Mesenchymal stem cell (in vitro differentiated cells and primary cell): ENCODE results near the gene CUBN.

Experiments used
- DNase-seq: peaks from one replicate; pipeline ENCODE4 v3.0.0-alpha.2; 2013
- H2AFZ ChIP-seq: one replicate; pipeline ENCODE4 v1.6.1; 2013; ENCODE audit warnings: low read depth, mild to moderate bottlenecking, control low read depth, inconsistent platforms, low read length, moderate library complexity
- H2AK5ac ChIP-seq: 2 replicates; pipeline ENCODE4 v1.6.1; 2013; ENCODE audit warnings: low read length, moderate library complexity, mild to moderate bottlenecking, inconsistent platforms; ENCODE audit not compliant: severe bottlenecking
- H2BK120ac ChIP-seq: one replicate; pipeline ENCODE4 v1.6.1; 2013; ENCODE audit warnings: low read depth, mild to moderate bottlenecking, inconsistent platforms, low read length, moderate library complexity
- H2BK12ac ChIP-seq, 2 experiments: one replicate each; pipeline ENCODE4 v1.6.1; 2013; ENCODE audit warnings: inconsistent platforms in 2 of 2, low read length in 2 of 2, mild to moderate bottlenecking in 2 of 2, moderate library complexity in 2 of 2, control low read depth in 1 of 2
- H2BK15ac ChIP-seq: one replicate; pipeline ENCODE4 v1.6.1; 2013; ENCODE audit warnings: mild to moderate bottlenecking, low read depth, inconsistent platforms; ENCODE audit not compliant: poor library complexity, severe bottlenecking
- H2BK5ac ChIP-seq: 2 replicates; pipeline ENCODE4 v1.6.1; 2013; ENCODE audit warnings: low read depth, mild to moderate bottlenecking, low read length, control low read depth, inconsistent platforms; ENCODE audit not compliant: poor library complexity, severe bottlenecking
- H3K14ac ChIP-seq, 2 experiments: one replicate each; pipeline ENCODE4 v1.6.1; 2013; ENCODE audit warnings: inconsistent platforms in 2 of 2, low read length in 2 of 2, control low read depth in 1 of 2, mild to moderate bottlenecking in 1 of 2, moderate library complexity in 1 of 2
- H3K18ac ChIP-seq, 2 experiments: one replicate each; pipeline ENCODE4 v1.6.1; 2013; ENCODE audit warnings: inconsistent platforms in 2 of 2, low read length in 2 of 2, control low read depth in 1 of 2, low read depth in 1 of 2, mild to moderate bottlenecking in 1 of 2
- H3K23ac ChIP-seq, 2 experiments: one replicate each; pipeline ENCODE4 v1.6.1; 2013; ENCODE audit warnings: inconsistent platforms in 2 of 2, low read length in 2 of 2, mild to moderate bottlenecking in 2 of 2, moderate library complexity in 2 of 2, control low read depth in 1 of 2
- H3K27ac ChIP-seq: 2 replicates; pipeline ENCODE4 v1.5.1; 2013; ENCODE audit warnings: mild to moderate bottlenecking, moderate library complexity, low read length, control low read depth, inconsistent platforms; ENCODE audit not compliant: poor library complexity, severe bottlenecking
- H3K27me3 ChIP-seq, 2 experiments: 2 replicates each; pipeline versions ENCODE4 v1.6.1 to v1.7.0; 2013; ENCODE audit warnings: low read length in 2 of 2, mild to moderate bottlenecking in 2 of 2, moderate library complexity in 2 of 2, control low read depth in 1 of 2, inconsistent platforms in 1 of 2; ENCODE audit not compliant: control insufficient read depth in 1 of 2, insufficient read depth in 1 of 2
- H3K36me3 ChIP-seq, 2 experiments: 2 replicates each; pipeline versions ENCODE4 v1.6.1 to v1.7.0; 2013; ENCODE audit warnings: low read length in 2 of 2, control low read depth in 1 of 2, inconsistent platforms in 1 of 2, low read depth in 1 of 2, mild to moderate bottlenecking in 1 of 2; ENCODE audit not compliant: insufficient read depth in 2 of 2, control insufficient read depth in 1 of 2
- H3K4ac ChIP-seq, 2 experiments: one replicate each; pipeline ENCODE4 v1.6.1; 2013; ENCODE audit warnings: inconsistent platforms in 2 of 2, low read length in 2 of 2, mild to moderate bottlenecking in 2 of 2, moderate library complexity in 2 of 2, control low read depth in 1 of 2, low read depth in 1 of 2
- H3K4me1 ChIP-seq: 2 replicates; pipeline ENCODE4 v1.6.1; 2013; ENCODE audit warnings: low read depth, low read length, control low read depth; ENCODE audit not compliant: control insufficient read depth, insufficient read depth
- H3K4me2 ChIP-seq: 2 replicates; pipeline ENCODE4 v1.6.1; 2013; ENCODE audit warnings: low read length, mild to moderate bottlenecking, inconsistent platforms; ENCODE audit not compliant: poor library complexity, severe bottlenecking
- H3K4me3 ChIP-seq, 2 experiments: 2 replicates each; pipeline versions ENCODE4 v1.5.1 to v1.7.0; 2013; ENCODE audit warnings: low read length in 2 of 2, mild to moderate bottlenecking in 2 of 2, control low read depth in 1 of 2, low read depth in 1 of 2; ENCODE audit not compliant: insufficient read depth in 1 of 2
- H3K79me1 ChIP-seq: replicated peaks from 2 replicates; pipeline ENCODE4 v1.6.1; 2013; ENCODE audit warnings: mild to moderate bottlenecking, control low read depth, low read length, inconsistent platforms; ENCODE audit not compliant: poor library complexity, severe bottlenecking
- H3K9ac ChIP-seq: 2 replicates; pipeline ENCODE4 v1.7.0; 2013; ENCODE audit warnings: mild to moderate bottlenecking, low read length, moderate library complexity
- H3K9me3 ChIP-seq: 2 replicates; pipeline ENCODE4 v1.7.0; 2013; ENCODE audit warnings: mild to moderate bottlenecking, low read length; ENCODE audit not compliant: control insufficient read depth
- H4K8ac ChIP-seq: one replicate; pipeline ENCODE4 v1.6.1; 2013; ENCODE audit warnings: inconsistent platforms, mild to moderate bottlenecking, low read length, moderate library complexity
- H4K91ac ChIP-seq: one replicate; pipeline ENCODE4 v1.6.1; 2013; ENCODE audit warnings: mild to moderate bottlenecking, low read length, inconsistent platforms
- WGBS: methylation state at CpG from one replicate; pipeline ENCODE4 v1.1.7; 2013; ENCODE audit warnings: mixed read lengths; 5-methylcytosine and 5-hydroxymethylcytosine counted together

The CUBN gene

GRCh38 chr10:16819026-16819425 is 310.6 kb downstream of the CUBN start:
- peaks cover 8% of the 10 kb centered on the region for H3K4me1 ChIP-seq
- no peak overlapping the region for H4K91ac ChIP-seq
- H2AFZ ChIP-seq: no peak overlapping the region
- DNase-seq: no peak
- no peak overlapping the region for H3K4me3 ChIP-seq
- no peak overlapping the region for H2BK12ac ChIP-seq
- H2BK15ac ChIP-seq: no peak overlapping the region
- H3K27me3 ChIP-seq: no peaks in the 10 kb centered on the region
- no peak overlapping the region for H3K23ac ChIP-seq
- H3K18ac ChIP-seq: no peak overlapping the region
- no peak overlapping the region for H2BK120ac ChIP-seq
- H2AK5ac ChIP-seq: no peak overlapping the region
- 97% methylated on average over 6 of the region's 6 CpGs for WGBS
- H3K36me3 ChIP-seq: peaks cover 0 to 37% of the 10 kb centered on the region in 2 experiments
- no peak overlapping the region for H3K14ac ChIP-seq
- H3K9me3 ChIP-seq: peaks cover 21% of the 10 kb centered on the region
- H4K8ac ChIP-seq: no peak overlapping the region
- no peak overlapping the region for H3K4ac ChIP-seq
- H3K9ac ChIP-seq: peak overlapping the region; percentile 91
- no peak overlapping the region for H2BK5ac ChIP-seq
- peaks cover 9% of the 10 kb centered on the region for H3K79me1 ChIP-seq
- no peak overlapping the region for H3K27ac ChIP-seq
- no peak overlapping the region for H3K4me2 ChIP-seq

- Histone ChIP-seq H4K8ac (peak within 1 kb of the TSS; percentile 57), H3K4me2 (peak within 1 kb of the TSS; percentile 84), H3K14ac (peak within 1 kb of the TSS in 1 of 2 experiments; percentile 53), H3K36me3 (peaks cover 0 to 34% of the 10 kb centered on the region in 2 experiments), H2AFZ (peak within 1 kb of the TSS; percentile 86), H3K4me3 (peak within 1 kb of the TSS; percentile 90 to 91), H4K91ac (no peak within 1 kb of the TSS), H3K23ac (peak within 1 kb of the TSS in 1 of 2 experiments; percentile 46), H3K9me3 (peaks cover 11% of the 10 kb centered on the region), H3K27me3 (no peaks in the 10 kb centered on the region), H3K9ac (peak within 1 kb of the TSS; percentile 91), H3K79me1 (peaks cover 12% of the 10 kb centered on the region), H2BK5ac (peak within 1 kb of the TSS; percentile 20), H2AK5ac (no peak within 1 kb of the TSS), H2BK120ac (peak within 1 kb of the TSS; percentile 66), H3K18ac (peak within 1 kb of the TSS; percentile 64 to 92), H2BK15ac (no peak within 1 kb of the TSS), H2BK12ac (peak within 1 kb of the TSS in 1 of 2 experiments; percentile 15), H3K27ac (peak within 1 kb of the TSS; percentile 80), H3K4me1 (peaks cover 8% of the 10 kb centered on the region), H3K4ac (peak within 1 kb of the TSS in 1 of 2 experiments; percentile 11)
- under 1% methylated on average over 55 of the region's 65 CpGs for WGBS
- DNase-seq: peak; percentile 100
These were observed 312.2 kb downstream of the CUBN start, which contains the start of gene RSU1 for GRCh38 chr10:16817125-16818019. RSU1 (minus strand) TSS chr10:16817424; CDS start chr10:16817081, 343 bp downstream.

- peak overlapping the region in 1 of 2 experiments; percentile 0 for H3K4ac ChIP-seq
- H2BK15ac ChIP-seq: no peak overlapping the region
- H3K14ac ChIP-seq: peak overlapping the region in 1 of 2 experiments; percentile 53
- peak overlapping the region; percentile 91 for H3K9ac ChIP-seq
- H3K27me3 ChIP-seq: no peaks in the 10 kb centered on the region
- DNase-seq: no peak
- H3K4me3 ChIP-seq: peak overlapping the region; percentile 90 to 91
- no peak overlapping the region for H3K23ac ChIP-seq
- WGBS: 7% methylated on average over 11 of the region's 12 CpGs
- peak overlapping the region; percentile 59 for H2AFZ ChIP-seq
- H3K4me2 ChIP-seq: peak overlapping the region; percentile 84
- peak overlapping the region; percentile 20 for H2BK5ac ChIP-seq
- H3K36me3 ChIP-seq: peaks cover 0 to 30% of the 10 kb centered on the region in 2 experiments
- peak overlapping the region; percentile 64 to 92 for H3K18ac ChIP-seq
- H4K91ac ChIP-seq: no peak overlapping the region
- peak overlapping the region in 1 of 2 experiments; percentile 11 for H2BK12ac ChIP-seq
- H3K79me1 ChIP-seq: peaks cover 14% of the 10 kb centered on the region
- H2AK5ac ChIP-seq: no peak overlapping the region
- H3K9me3 ChIP-seq: peaks cover 5% of the 10 kb centered on the region
- H2BK120ac ChIP-seq: peak overlapping the region; percentile 66
- H3K27ac ChIP-seq: peak overlapping the region; percentile 75
- H4K8ac ChIP-seq: peak overlapping the region; percentile 57
- peaks cover 8% of the 10 kb centered on the region for H3K4me1 ChIP-seq
These were observed 312.8 kb downstream of the CUBN start for GRCh38 chr10:16816830-16817124.

- Histone ChIP-seq H3K18ac (no peak overlapping the region), H3K9me3 (no peaks in the 10 kb centered on the region), H2BK15ac (no peak overlapping the region), H2BK120ac (no peak overlapping the region), H2AFZ (no peak overlapping the region), H3K23ac (no peak overlapping the region), H3K36me3 (peaks cover 0 to 32% of the 10 kb centered on the region in 2 experiments), H4K8ac (no peak overlapping the region), H3K4me2 (peak overlapping the region; percentile 84), H3K4me1 (peaks cover 8% of the 10 kb centered on the region), H3K27ac (no peak overlapping the region), H3K14ac (no peak overlapping the region), H3K4me3 (peak overlapping the region in 1 of 2 experiments; percentile 91), H3K27me3 (no peaks in the 10 kb centered on the region), H2AK5ac (no peak overlapping the region), H3K9ac (peak overlapping the region; percentile 91), H2BK5ac (no peak overlapping the region), H4K91ac (no peak overlapping the region), H3K79me1 (peaks cover 19% of the 10 kb centered on the region), H2BK12ac (no peak overlapping the region), H3K4ac (no peak overlapping the region)
- peak; percentile 9 for DNase-seq
- 83% methylated on average over 4 of the region's 4 CpGs for WGBS
These were observed 313.4 kb downstream of the CUBN start for GRCh38 chr10:16816171-16816570.
